ENCODE data around the gene LRRC8B.

DNA sequence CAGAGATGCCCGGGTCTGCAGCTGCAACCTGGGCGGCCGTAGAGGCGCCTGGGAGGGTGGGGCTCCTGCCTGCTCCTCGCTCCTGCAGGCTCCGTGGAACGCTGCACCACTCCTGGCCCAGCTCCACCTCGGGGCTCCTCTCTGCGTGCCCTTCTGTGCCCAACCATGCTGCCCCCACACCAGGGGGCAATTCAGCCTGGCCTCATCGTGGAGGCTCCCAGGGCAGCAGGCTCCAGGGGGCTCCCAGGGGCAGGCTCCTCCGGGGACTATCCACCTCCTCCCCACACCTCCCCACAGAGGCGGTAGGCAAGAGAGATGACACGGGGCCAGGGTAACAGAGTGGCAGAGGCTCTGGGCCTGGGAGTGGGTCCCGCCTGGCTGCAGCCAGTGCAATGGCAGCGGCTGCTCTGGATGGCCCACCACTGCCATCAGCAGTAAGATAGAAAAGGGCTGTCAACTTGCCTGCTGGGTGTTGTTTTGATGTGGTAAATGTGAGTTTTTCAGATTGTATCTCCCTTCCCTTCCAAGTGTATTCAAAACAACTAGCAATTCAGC, 85.9 kb downstream of the LRRC8B start:
- TF ChIP-seq, protein P1, sequence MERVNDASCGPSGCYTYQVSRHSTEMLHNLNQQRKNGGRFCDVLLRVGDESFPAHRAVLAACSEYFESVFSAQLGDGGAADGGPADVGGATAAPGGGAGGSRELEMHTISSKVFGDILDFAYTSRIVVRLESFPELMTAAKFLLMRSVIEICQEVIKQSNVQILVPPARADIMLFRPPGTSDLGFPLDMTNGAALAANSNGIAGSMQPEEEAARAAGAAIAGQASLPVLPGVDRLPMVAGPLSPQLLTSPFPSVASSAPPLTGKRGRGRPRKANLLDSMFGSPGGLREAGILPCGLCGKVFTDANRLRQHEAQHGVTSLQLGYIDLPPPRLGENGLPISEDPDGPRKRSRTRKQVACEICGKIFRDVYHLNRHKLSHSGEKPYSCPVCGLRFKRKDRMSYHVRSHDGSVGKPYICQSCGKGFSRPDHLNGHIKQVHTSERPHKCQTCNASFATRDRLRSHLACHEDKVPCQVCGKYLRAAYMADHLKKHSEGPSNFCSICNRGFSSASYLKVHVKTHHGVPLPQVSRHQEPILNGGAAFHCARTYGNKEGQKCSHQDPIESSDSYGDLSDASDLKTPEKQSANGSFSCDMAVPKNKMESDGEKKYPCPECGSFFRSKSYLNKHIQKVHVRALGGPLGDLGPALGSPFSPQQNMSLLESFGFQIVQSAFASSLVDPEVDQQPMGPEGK (CRISPR knock-in tag; IDR thresholded peaks at IDR 0.05; ENCODE audit: borderline replicate concordance), result no peak
- no peak for TF ChIP-seq ZNF565 (CRISPR knock-in tag; conservative IDR thresholded peaks at IDR 0.05; ENCODE audit: low read depth)

Measured in SK-N-SH treated with all-trans-retinoic acid at 6 μM for 48 hours (cell line).